ENCODE results near the gene ODF4. TPM values are rescaled to one million over a fixed set of nuclear protein-coding genes. Genes with fewer than 3 reads are reported as not detected.

ODF4 gene
- total and polyA plus RNA-seq, 10 of the 15 experiments (the other 5 are each of a cell fraction or from before 2014, with no cell fraction given) = not detected

- TF ChIP-seq CBFB (IDR thresholded peaks at IDR 0.05; ENCODE audit: low read depth) = no peak
Measured at GRCh38 chr17:8326511-8327302, 12.9 kb upstream of the ODF4 start (continued).

- Histone ChIP-seq H3K79me2 (ENCODE audit: control insufficient read depth, insufficient read depth, low read length) (no peaks in the 10 kb centered on the region), H3K4me2 (ENCODE audit: control insufficient read depth, insufficient read depth) (peak overlapping the region; percentile 71), H3K4me1 (ENCODE audit: control insufficient read depth, insufficient read depth, low read length) (0 out of 2 replicates have a peak, but pooled peaks cover 2% of the 10 kb centered on the region), H3K27me3 (replicated peaks in 1 of 2; ENCODE audit: control insufficient read depth in 2 of 2, insufficient read depth in 2 of 2, low read length in 1 of 2) (peaks cover 2 to 10% of the 10 kb centered on the region in 2 experiments; a peak in 3 of 4 replicates), H3K9ac (ENCODE audit: control insufficient read depth, insufficient read depth, low read length) (no peak overlapping the region), H3K36me3 (ENCODE audit: control insufficient read depth in 2 of 2, insufficient read depth in 2 of 2, low read length in 1 of 2) (no peaks in the 10 kb centered on the region), H3K4me3 (no peak overlapping the region), H3K27ac (ENCODE audit: control insufficient read depth, insufficient read depth) (no peak overlapping the region), H2AFZ (ENCODE audit: control insufficient read depth, low read depth, low read length) (peak overlapping the region; percentile 51), H3K9me3 (replicated peaks; ENCODE audit: control insufficient read depth, insufficient read depth, low read length) (no peaks in the 10 kb centered on the region), H4K20me1 (ENCODE audit: control insufficient read depth, insufficient read depth) (no peaks in the 10 kb centered on the region)
- ChIA-PET RAD21 (ENCODE audit: unreplicated experiment) (interaction anchor here (0.6 kb wide), 1 partner anchor 155 kb away, joined by 4 read pairs; no protein-coding TSS in a partner anchor), SMC1A (ENCODE audit: uncharacterized antibody, unreplicated experiment) (no interaction called here), CTCF (interaction anchor here (0.7 to 1.5 kb wide), 2 partner anchors 11 to 104 kb away, joined by 3 to 4 read pairs; no protein-coding TSS in a partner anchor), POLR2A (no interaction called here)
- FAIRE-seq (no peak), ATAC-seq (no peak), DNase-seq (ENCODE audit: low read depth, low spot score) (no peak)
- in situ Hi-C loops (cut with MboI) (no loop called here), intact Hi-C loops (cut with micrococcal nuclease; ENCODE audit: unreplicated experiment) (no loop called here)
- 49% methylated on average over 20 of the region's 25 CpGs for WGBS (ENCODE audit: insufficient coverage, insufficient replicate concordance, low lambda C conversion rate, missing lambda C conversion rate)
- BruUV-seq (replicated peaks) = no TSS peak
- TF ChIP-seq MEF2B (IDR thresholded peaks at IDR 0.05; ENCODE audit: partially characterized antibody, poor library complexity, severe bottlenecking) (no peak), ZNF592 (IDR thresholded peaks at IDR 0.05) (no peak), NBN (IDR thresholded peaks at IDR 0.05) (no peak), JUND (IDR thresholded peaks at IDR 0.05; ENCODE audit: low read depth, low read length) (no peak)
Measured at GRCh38 chr17:8327303-8327649, 12.4 kb upstream of the ODF4 start.
